K562 (cell line): Measurements from ENCODE around the gene PCDHGA4. TPM values are rescaled to one million over a fixed set of nuclear protein-coding genes. Genes with fewer than 3 reads are reported as not detected.
A peak's percentile ranks its signal among the peaks of the same experiment; 100 is the strongest.

Experiments used
- ARID2 ChIP-seq: fragments of 450-650 bp; IDR thresholded peaks from 2 replicates; pipeline ENCODE4 v1.6.1; 2017; ENCODE audit warnings: antibody characterized with exemption, mild to moderate bottlenecking
- ARID4B ChIP-seq: sonication (generic); formaldehyde crosslinking; IDR thresholded peaks from 2 replicates; pipeline ENCODE4 v1.8.0; 2022; ENCODE audit warnings: mild to moderate bottlenecking, missing genetic modification reagents
- DACH1 ChIP-seq: fragments of 450-650 bp; IDR thresholded peaks from 2 replicates; pipeline ENCODE4 v1.6.1; 2018; ENCODE audit not compliant: partially characterized antibody
- ELF4 ChIP-seq: fragments of 450-650 bp; formaldehyde crosslinking; IDR thresholded peaks from 2 replicates; pipeline ENCODE4 v1.4.0; 2022; ENCODE audit warnings: missing genetic modification characterization
- FIP1L1 ChIP-seq: fragments of 200-400 bp; formaldehyde crosslinking; IDR thresholded peaks from 2 replicates; pipeline ENCODE4 v1.6.1; 2018; ENCODE audit warnings: mild to moderate bottlenecking, low read depth, low read length; ENCODE audit not compliant: poor library complexity, severe bottlenecking
- GMEB1 ChIP-seq: fragments of 250-450 bp; sonication (Bioruptor Pico); IDR thresholded peaks from 2 replicates; pipeline ENCODE4 v1.4.0; 2020; ENCODE audit warnings: mild to moderate bottlenecking
- L3MBTL2 ChIP-seq: fragments of 450-650 bp; IDR thresholded peaks from 2 replicates; pipeline ENCODE4 v1.6.1; 2016; ENCODE audit warnings: mild to moderate bottlenecking, moderate library complexity
- NFRKB ChIP-seq: fragments of 450-650 bp; IDR thresholded peaks from 2 replicates; pipeline ENCODE4 v1.6.1; 2016; ENCODE audit warnings: low read depth
- PHF8 ChIP-seq: fragments of 200-600 bp; sonication (generic); IDR thresholded peaks from 2 replicates; pipeline ENCODE4 v1.6.1; 2012; ENCODE audit warnings: mixed run types, mild to moderate bottlenecking, inconsistent platforms, low read length, moderate library complexity, borderline replicate concordance
- TARDBP ChIP-seq: fragments of 450-650 bp; IDR thresholded peaks from 2 replicates; pipeline ENCODE4 v1.6.1; 2016
- ZBTB26 ChIP-seq: fragments of 450-650 bp; formaldehyde crosslinking; IDR thresholded peaks from 2 replicates; pipeline ENCODE4 v1.4.0; 2022; ENCODE audit warnings: missing genetic modification characterization
- ZFX ChIP-seq: sonication (generic); formaldehyde crosslinking; IDR thresholded peaks from 2 replicates; pipeline ENCODE4 v1.8.0; 2022; ENCODE audit warnings: mild to moderate bottlenecking, missing genetic modification reagents, moderate library complexity
- polyA plus RNA-seq, 8 experiments: library from polyadenylated mRNA; depleted of rRNA in 4 of 8; stranded (reverse) in 5 of 8; unstranded in 3 of 8; fragments of >200 nt; fragmentation: Nextera tagmentation in 2 of 8; fragmentation: Illumina TruSeq in 1 of 8; extraction: Ambion mirVana in 2 of 8; extraction: Trizol in 1 of 8; gene quantifications; 2 replicates each; pipeline versions ENCODE4 v1.2.1 to v1.2.3, GENCODE V29; 2011 to 2014; ENCODE audit warnings: inconsistent platforms in 1 of 8, missing spikeins in 1 of 8
- total RNA-seq, 7 experiments: library from RNA; depleted of rRNA in 6 of 7; stranded (reverse); fragments of >200 nt in 6 of 7; fragmentation: Illumina TruSeq in 2 of 7; extraction: Trizol in 2 of 7; gene quantifications; 2 replicates each; pipeline versions ENCODE4 v1.2.1 to v1.2.3, GENCODE V29; 2011 to 2021; ENCODE audit warnings: low replicate concordance in 1 of 7
- TF ChIP-seq, protein P1 (sequence below): sonication (generic); formaldehyde crosslinking; IDR thresholded peaks from 2 replicates; pipeline ENCODE4 v1.4.0; 2020; ENCODE audit warnings: mild to moderate bottlenecking, missing genetic modification reagents
- TF ChIP-seq, protein P2 (sequence below): sonication (generic); formaldehyde crosslinking; IDR thresholded peaks from 2 replicates; pipeline ENCODE4 v1.9.0; 2022; ENCODE audit warnings: mild to moderate bottlenecking, missing genetic modification reagents
- TF ChIP-seq, protein P3 (sequence below): fragments of 250-450 bp; sonication (Bioruptor Pico); IDR thresholded peaks from 2 replicates; pipeline ENCODE4 v1.8.0; 2022; ENCODE audit warnings: inconsistent platforms, mild to moderate bottlenecking, moderate library complexity, borderline replicate concordance

The PCDHGA4 gene
- total and polyA plus RNA-seq, 9 of the 15 experiments (the other 6 are each of a cell fraction or from before 2014, with no cell fraction given): 0.12 to 0.40 (median 0.36) TPM; not detected in 2

DNA sequence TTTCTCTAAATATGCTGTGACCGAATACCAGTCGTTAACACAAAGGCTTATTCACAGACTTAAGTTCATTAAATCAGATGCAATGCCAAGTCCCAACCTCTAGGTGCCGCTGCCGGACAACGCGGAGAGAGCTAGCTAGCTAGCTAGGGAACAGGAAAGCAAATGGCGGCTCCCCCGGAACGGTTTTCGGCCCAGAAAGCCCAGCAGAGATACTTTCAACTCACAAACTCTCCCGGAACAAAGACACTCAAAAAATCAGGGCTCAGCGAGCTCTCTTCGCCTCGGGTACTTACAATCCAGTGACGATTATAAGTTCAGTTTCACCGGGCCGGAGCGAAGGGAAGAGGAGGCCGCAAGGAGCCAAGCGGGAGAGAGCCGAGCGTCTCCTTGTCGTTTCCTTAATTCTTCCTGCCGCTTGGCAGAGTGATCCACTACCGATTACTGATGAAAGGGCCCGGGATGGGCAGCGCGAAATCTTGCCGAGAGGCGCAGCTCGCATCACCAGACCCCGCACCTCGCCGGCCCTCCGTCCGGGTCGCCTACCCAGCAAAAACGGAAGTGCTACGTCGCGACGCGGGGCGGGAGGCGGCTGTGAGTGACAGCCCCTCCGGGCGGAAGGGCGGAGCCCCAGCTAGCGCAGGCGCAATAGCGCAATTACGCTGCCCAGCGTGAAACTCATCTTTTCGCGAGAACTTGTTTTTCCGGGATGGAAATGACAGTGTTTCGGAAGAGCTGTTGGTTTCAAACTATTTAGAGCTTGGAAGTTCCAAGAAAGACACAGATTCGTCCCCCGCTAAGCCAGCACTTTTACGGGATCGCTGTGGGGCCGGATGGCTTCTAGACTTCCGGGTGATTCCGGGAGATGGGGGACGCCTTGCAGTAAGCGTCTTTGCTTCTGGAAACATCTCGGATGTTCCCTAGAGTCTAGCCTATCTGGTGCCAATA lies 34.3 kb upstream of the PCDHGA4 start, which contains the start of gene TAF7 (continued):
- TF ChIP-seq ARID4B: peak; percentile 82
- TF ChIP-seq NFRKB: peak; percentile 87
- TF ChIP-seq, protein P1, sequence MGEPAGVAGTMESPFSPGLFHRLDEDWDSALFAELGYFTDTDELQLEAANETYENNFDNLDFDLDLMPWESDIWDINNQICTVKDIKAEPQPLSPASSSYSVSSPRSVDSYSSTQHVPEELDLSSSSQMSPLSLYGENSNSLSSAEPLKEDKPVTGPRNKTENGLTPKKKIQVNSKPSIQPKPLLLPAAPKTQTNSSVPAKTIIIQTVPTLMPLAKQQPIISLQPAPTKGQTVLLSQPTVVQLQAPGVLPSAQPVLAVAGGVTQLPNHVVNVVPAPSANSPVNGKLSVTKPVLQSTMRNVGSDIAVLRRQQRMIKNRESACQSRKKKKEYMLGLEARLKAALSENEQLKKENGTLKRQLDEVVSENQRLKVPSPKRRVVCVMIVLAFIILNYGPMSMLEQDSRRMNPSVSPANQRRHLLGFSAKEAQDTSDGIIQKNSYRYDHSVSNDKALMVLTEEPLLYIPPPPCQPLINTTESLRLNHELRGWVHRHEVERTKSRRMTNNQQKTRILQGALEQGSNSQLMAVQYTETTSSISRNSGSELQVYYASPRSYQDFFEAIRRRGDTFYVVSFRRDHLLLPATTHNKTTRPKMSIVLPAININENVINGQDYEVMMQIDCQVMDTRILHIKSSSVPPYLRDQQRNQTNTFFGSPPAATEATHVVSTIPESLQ (CRISPR knock-in tag): peak; percentile 91
- TF ChIP-seq FIP1L1: peak; percentile 51
- TF ChIP-seq TARDBP: 0 out of 2 replicates have a peak, but pooled peaks have one; percentile 53
- TF ChIP-seq, protein P2, sequence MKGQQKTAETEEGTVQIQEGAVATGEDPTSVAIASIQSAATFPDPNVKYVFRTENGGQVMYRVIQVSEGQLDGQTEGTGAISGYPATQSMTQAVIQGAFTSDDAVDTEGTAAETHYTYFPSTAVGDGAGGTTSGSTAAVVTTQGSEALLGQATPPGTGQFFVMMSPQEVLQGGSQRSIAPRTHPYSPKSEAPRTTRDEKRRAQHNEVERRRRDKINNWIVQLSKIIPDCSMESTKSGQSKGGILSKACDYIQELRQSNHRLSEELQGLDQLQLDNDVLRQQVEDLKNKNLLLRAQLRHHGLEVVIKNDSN (CRISPR knock-in tag): no peak
- peak; percentile 99 for TF ChIP-seq ZFX (CRISPR knock-in tag)
- peak; percentile 87 for TF ChIP-seq GMEB1 (CRISPR knock-in tag)
- peak; percentile 96 for TF ChIP-seq L3MBTL2
- TF ChIP-seq, protein P3, sequence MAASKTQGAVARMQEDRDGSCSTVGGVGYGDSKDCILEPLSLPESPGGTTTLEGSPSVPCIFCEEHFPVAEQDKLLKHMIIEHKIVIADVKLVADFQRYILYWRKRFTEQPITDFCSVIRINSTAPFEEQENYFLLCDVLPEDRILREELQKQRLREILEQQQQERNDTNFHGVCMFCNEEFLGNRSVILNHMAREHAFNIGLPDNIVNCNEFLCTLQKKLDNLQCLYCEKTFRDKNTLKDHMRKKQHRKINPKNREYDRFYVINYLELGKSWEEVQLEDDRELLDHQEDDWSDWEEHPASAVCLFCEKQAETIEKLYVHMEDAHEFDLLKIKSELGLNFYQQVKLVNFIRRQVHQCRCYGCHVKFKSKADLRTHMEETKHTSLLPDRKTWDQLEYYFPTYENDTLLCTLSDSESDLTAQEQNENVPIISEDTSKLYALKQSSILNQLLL: no peak
- peak; percentile 99 for TF ChIP-seq PHF8
- TF ChIP-seq ARID2: peak; percentile 84
- TF ChIP-seq DACH1: no peak
- no peak for TF ChIP-seq ZBTB26 (CRISPR knock-in tag)
- no peak for TF ChIP-seq ELF4
